ENCODE measurements around the gene ROM1. TPM values are rescaled to one million over a fixed set of nuclear protein-coding genes. Genes with fewer than 3 reads are reported as not detected.

The ROM1 gene
- total RNA-seq, 4 donors from 2014 or later: 1.1 to 11.2 (median 5.5) TPM

DNA sequence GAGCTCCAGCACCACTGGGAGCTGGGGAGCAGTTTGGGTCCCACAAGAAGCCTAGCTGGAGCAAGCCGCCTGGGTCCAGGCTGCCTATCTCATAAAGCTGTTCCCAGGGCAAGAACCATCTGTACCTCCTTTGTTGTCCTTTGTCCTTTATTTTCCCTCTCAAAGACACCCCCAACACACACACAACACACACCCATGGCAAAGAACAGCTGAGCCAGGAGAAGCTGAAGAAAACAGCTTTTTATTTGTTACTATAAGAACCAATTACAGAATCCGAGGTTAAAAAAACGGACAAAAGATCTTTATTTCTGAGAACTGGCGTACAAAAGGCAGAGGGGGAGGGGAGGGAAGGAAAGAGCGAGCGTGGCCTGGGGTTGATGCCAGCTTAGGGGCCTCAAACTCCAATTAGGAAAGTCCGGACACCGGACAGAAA is 20.1 kb upstream of the ROM1 start:
- TF ChIP-seq, protein P1, sequence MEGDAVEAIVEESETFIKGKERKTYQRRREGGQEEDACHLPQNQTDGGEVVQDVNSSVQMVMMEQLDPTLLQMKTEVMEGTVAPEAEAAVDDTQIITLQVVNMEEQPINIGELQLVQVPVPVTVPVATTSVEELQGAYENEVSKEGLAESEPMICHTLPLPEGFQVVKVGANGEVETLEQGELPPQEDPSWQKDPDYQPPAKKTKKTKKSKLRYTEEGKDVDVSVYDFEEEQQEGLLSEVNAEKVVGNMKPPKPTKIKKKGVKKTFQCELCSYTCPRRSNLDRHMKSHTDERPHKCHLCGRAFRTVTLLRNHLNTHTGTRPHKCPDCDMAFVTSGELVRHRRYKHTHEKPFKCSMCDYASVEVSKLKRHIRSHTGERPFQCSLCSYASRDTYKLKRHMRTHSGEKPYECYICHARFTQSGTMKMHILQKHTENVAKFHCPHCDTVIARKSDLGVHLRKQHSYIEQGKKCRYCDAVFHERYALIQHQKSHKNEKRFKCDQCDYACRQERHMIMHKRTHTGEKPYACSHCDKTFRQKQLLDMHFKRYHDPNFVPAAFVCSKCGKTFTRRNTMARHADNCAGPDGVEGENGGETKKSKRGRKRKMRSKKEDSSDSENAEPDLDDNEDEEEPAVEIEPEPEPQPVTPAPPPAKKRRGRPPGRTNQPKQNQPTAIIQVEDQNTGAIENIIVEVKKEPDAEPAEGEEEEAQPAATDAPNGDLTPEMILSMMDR (IDR thresholded peaks at IDR 0.05; ENCODE audit: low read depth): no peak

GRCh38 chr11:62593434-62594044 is 19.5 kb upstream of the ROM1 start:
- TF ChIP-seq, protein P1 (IDR thresholded peaks at IDR 0.05; ENCODE audit: low read depth): no peak

GRCh38 chr11:62595124-62595523 is 17.9 kb upstream of the ROM1 start:
- TF ChIP-seq, protein P1 (IDR thresholded peaks at IDR 0.05; ENCODE audit: low read depth): no peak

- TF ChIP-seq, protein P1 (IDR thresholded peaks at IDR 0.05; ENCODE audit: low read depth): no peak
Observed at GRCh38 chr11:62599069-62599696, 13.9 kb upstream of the ROM1 start.

- TF ChIP-seq, protein P1 (IDR thresholded peaks at IDR 0.05; ENCODE audit: low read depth): no peak
Observed at GRCh38 chr11:62599901-62600300, 13.2 kb upstream of the ROM1 start.

- TF ChIP-seq, protein P1 (IDR thresholded peaks at IDR 0.05; ENCODE audit: low read depth): no peak
Observed at GRCh38 chr11:62600367-62601121, 12.5 kb upstream of the ROM1 start.

DNA sequence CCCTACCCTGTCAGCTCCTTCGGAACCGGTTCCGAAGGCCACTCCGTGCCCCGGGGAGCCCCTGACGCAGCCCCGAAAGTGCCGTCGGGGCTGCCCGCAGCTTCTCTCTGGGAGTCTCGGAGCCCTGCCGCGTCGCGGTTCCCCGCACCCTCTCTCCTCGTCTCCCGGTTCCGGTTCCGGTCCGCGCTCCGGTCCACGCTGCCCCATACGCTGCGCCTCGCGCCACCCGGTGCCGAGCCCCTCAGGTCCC is 12.0 kb upstream of the ROM1 start:
- TF ChIP-seq, protein P1 (IDR thresholded peaks at IDR 0.05; ENCODE audit: low read depth): no peak
